Nephron progenitor cell (in vitro differentiated cells): ENCODE results near the gene SLC5A6.

ENCODE experiments used
- DNase-seq: peaks from one replicate; pipeline ENCODE4 v3.0.0; 2021
- H3K27ac Mint-ChIP-seq: 2 replicates; pipeline ENCODE4 v1.8.0; 2021; ENCODE audit warnings: mild to moderate bottlenecking, moderate library complexity, mixed read lengths
- H3K27me3 Mint-ChIP-seq: 2 replicates; pipeline ENCODE4 v1.8.0; 2021; ENCODE audit warnings: mild to moderate bottlenecking, low read depth, mixed read lengths; ENCODE audit not compliant: poor library complexity
- H3K36me3 Mint-ChIP-seq: 2 replicates; pipeline ENCODE4 v1.8.0; 2021; ENCODE audit warnings: low read depth, mixed read lengths
- H3K4me1 Mint-ChIP-seq: 2 replicates; pipeline ENCODE4 v1.8.0; 2021; ENCODE audit warnings: mixed read lengths
- H3K4me3 Mint-ChIP-seq: 2 replicates; pipeline ENCODE4 v1.8.0; 2021; ENCODE audit warnings: mild to moderate bottlenecking, moderate library complexity, mixed read lengths
- H3K9me3 Mint-ChIP-seq: 2 replicates; pipeline ENCODE4 v1.8.0; 2021; ENCODE audit warnings: mild to moderate bottlenecking, moderate library complexity, mixed read lengths
- CTCF ChIP-seq: fragments of 200-600 bp; sonication (generic); IDR thresholded peaks from 2 replicates; pipeline ENCODE4 v1.5.0; 2021; ENCODE audit warnings: antibody characterized with exemption

The SLC5A6 gene

DNA sequence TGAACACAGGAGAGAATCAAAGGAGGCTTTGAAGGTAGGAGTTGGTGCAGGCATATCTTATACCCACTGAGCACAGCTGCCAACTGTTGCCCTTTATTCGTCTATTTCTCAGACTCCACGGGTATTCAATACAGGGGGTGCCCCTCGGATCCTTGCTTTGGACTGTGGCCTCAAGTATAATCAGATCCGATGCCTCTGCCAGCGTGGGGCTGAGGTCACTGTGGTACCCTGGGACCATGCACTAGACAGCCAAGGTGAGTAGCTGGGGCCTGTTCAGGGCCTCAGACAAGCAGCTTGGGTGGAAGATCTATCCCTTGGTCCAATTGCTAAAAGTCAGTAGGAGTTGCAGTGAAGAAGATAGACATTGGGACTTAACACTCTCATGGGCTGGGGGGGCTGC, 10.3 kb upstream of the SLC5A6 start:
- Mint-ChIP-seq H3K9me3 (no peaks in the 10 kb centered on the region), H3K36me3 (peaks cover 64% of the 10 kb centered on the region), H3K4me3 (no peak overlapping the region), H3K27ac (no peak overlapping the region), H3K27me3 (peaks cover 4% of the 10 kb centered on the region), H3K4me1 (peaks cover 21% of the 10 kb centered on the region)
- DNase-seq: no peak
- TF ChIP-seq CTCF: no peak

DNA sequence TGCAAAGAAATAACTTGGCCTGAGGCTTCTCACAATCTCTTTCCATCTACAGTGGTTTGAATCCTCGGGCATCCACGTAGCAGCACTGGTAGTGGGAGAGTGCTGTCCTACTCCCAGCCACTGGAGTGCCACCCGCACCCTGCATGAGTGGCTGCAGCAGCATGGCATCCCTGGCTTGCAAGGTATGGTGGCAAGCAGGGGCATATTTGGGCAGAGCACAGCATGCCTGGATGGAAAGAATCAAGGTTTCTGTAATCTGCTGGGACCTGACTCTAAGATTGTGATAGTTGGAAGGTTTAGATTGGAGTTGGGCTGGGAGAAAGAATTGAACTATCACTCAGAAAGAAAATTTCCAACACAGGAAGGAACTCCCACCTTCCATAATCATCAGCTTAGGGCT, 9.1 kb upstream of the SLC5A6 start:
- no peak for TF ChIP-seq CTCF
- peaks cover 32% of the 10 kb centered on the region for H3K4me1 Mint-ChIP-seq
- DNase-seq: no peak
- peaks cover 61% of the 10 kb centered on the region for H3K36me3 Mint-ChIP-seq
- H3K27me3 Mint-ChIP-seq: peaks cover 4% of the 10 kb centered on the region
- H3K27ac Mint-ChIP-seq: peak overlapping the region; percentile 16
- no peaks in the 10 kb centered on the region for H3K9me3 Mint-ChIP-seq
- H3K4me3 Mint-ChIP-seq: no peak overlapping the region

GRCh38 chr2:27220091-27220490, 8.0 kb upstream of the SLC5A6 start:
- TF ChIP-seq CTCF: no peak
- peaks cover 65% of the 10 kb centered on the region for H3K36me3 Mint-ChIP-seq
- H3K4me1 Mint-ChIP-seq: peaks cover 32% of the 10 kb centered on the region
- no peak for DNase-seq
- no peak overlapping the region for H3K27ac Mint-ChIP-seq
- no peak overlapping the region for H3K4me3 Mint-ChIP-seq
- H3K27me3 Mint-ChIP-seq: peaks cover 4% of the 10 kb centered on the region
- H3K9me3 Mint-ChIP-seq: no peaks in the 10 kb centered on the region

- Mint-ChIP-seq H3K4me3 (peak overlapping the region; percentile 88), H3K27me3 (peaks cover 4% of the 10 kb centered on the region), H3K36me3 (peaks cover 55% of the 10 kb centered on the region), H3K4me1 (peaks cover 34% of the 10 kb centered on the region), H3K9me3 (no peaks in the 10 kb centered on the region), H3K27ac (no peak overlapping the region)
- TF ChIP-seq CTCF: no peak
- no peak for DNase-seq
Measured at GRCh38 chr2:27219091-27219490, 7.0 kb upstream of the SLC5A6 start.

DNA sequence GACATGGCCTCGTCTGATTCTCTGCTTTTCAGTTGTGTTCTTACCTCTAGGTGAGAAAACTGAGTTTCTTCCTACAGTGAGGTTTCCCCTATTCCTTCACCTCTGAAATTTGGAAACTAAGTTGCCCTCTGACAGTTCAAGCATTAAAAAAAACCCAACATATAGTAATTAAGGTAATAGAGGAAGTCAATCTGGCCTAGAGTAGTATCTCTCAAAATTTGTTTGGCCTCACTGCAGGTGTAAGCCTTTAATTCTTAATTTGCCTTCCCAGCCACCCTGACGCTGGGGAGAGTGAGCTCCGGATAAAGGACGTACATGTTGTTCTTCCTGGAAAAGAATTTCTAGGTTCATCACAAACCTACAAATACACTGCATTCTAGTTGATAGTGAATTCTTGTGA, 6.5 kb upstream of the SLC5A6 start:
- H3K27me3 Mint-ChIP-seq: peaks cover 5% of the 10 kb centered on the region
- H3K9me3 Mint-ChIP-seq: no peaks in the 10 kb centered on the region
- peaks cover 52% of the 10 kb centered on the region for H3K36me3 Mint-ChIP-seq
- no peak for TF ChIP-seq CTCF
- no peak for DNase-seq
- no peak overlapping the region for H3K27ac Mint-ChIP-seq
- H3K4me1 Mint-ChIP-seq: peaks cover 38% of the 10 kb centered on the region
- peak overlapping the region; percentile 88 for H3K4me3 Mint-ChIP-seq

DNA sequence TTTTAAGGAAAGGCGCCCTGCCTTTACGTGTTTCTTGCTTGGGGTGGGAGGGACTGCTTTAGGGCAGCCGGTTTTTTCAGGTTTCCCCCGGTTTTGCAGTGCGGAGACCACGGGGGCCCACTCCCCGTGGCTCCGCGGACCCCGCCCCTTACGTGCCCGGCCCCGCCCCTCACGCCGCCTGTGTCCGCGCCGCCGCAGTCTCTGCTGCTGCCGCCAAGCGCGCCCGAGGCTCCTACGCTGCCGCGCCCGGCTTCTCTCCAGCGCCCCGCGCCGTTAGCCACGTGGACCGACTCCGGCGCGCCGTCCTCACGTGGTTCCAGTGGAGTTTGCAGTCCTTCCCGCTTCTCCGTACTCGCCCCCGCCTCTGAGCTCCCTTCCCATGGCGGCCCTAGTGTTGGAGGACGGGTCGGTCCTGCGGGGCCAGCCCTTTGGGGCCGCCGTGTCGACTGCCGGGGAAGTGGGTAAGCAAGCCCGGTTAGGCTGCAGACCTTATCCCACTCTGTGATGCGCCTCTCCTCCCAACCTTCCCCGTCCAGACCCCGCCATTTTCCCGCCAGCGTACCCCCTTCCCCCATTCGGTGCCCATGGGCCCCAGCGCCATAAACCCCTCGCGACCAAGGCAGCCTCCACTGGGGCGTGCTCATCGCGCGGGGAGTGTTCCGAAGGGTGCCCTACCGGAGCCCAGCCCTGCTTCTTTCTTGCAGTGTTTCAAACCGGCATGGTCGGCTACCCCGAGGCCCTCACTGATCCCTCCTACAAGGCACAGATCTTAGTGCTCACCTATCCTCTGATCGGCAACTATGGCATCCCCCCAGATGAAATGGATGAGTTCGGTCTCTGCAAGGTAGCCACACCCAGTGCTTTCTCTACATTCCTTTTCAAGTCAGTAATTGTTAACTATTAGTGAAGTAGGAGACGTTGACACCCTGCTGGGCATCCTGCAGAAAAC, 5.4 kb upstream of the SLC5A6 start, which contains the start of gene CAD:
Gene CAD, plus strand, starts transcription at position 197 of the 949 bp plus-strand sequence. Its CDS starts 183 bp downstream, at position 380.
- peak within 1 kb of the TSS; percentile 96 for H3K27ac Mint-ChIP-seq
- peaks cover 3% of the 10 kb centered on the region for H3K27me3 Mint-ChIP-seq
- peak within 1 kb of the TSS; percentile 88 for H3K4me3 Mint-ChIP-seq
- no peak for TF ChIP-seq CTCF
- H3K4me1 Mint-ChIP-seq: peaks cover 48% of the 10 kb centered on the region
- peak; percentile 92 for DNase-seq
- peaks cover 41% of the 10 kb centered on the region for H3K36me3 Mint-ChIP-seq
- no peaks in the 10 kb centered on the region for H3K9me3 Mint-ChIP-seq
